ENCODE results near the gene FIBCD1.

The FIBCD1 gene

DNA sequence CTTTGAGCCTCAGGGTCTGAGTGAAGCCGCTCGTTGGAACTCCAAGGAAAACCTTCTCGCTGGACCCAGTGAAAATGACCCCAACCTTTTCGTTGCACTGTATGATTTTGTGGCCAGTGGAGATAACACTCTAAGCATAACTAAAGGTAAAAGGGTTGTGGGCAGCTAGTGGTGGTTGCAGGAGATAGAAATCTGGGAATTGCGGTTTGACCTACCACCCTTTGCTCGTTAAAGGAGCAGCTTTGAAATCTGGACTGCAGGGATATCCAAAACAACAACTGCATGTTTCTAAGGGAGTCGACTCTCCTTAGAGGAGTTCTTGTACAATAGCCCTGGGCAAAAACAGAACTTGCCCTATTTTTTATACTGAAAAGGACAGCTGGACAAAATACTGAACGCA lies 85.0 kb downstream of the FIBCD1 start:
- DNase-seq (ENCODE audit: insufficient read length, low spot score) (no peak), FAIRE-seq (no peak)
- TF ChIP-seq, protein P1, sequence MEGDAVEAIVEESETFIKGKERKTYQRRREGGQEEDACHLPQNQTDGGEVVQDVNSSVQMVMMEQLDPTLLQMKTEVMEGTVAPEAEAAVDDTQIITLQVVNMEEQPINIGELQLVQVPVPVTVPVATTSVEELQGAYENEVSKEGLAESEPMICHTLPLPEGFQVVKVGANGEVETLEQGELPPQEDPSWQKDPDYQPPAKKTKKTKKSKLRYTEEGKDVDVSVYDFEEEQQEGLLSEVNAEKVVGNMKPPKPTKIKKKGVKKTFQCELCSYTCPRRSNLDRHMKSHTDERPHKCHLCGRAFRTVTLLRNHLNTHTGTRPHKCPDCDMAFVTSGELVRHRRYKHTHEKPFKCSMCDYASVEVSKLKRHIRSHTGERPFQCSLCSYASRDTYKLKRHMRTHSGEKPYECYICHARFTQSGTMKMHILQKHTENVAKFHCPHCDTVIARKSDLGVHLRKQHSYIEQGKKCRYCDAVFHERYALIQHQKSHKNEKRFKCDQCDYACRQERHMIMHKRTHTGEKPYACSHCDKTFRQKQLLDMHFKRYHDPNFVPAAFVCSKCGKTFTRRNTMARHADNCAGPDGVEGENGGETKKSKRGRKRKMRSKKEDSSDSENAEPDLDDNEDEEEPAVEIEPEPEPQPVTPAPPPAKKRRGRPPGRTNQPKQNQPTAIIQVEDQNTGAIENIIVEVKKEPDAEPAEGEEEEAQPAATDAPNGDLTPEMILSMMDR (IDR thresholded peaks at IDR 0.05; ENCODE audit: insufficient read depth, missing control alignments), result no peak

DNA sequence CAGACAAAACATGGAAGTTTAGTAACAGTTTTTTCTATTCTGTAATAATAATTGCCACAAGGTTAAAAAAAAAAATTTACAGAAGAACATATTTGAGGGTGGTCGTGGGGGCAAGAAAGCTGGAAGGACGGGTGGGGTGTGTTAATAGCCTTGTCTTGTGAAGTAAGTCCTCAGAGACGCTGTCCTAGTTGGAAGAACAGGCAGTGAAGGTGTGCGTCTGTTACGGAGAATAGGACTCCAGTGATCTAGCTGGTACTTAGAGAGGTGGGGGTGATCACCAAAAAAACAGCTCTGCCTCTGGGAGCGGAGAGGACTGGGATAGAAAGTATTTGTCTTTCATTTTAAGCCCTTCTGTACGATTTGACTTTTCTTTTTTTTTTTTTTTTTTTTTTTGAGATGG lies 86.2 kb downstream of the FIBCD1 start:
- FAIRE-seq (no peak), DNase-seq (ENCODE audit: insufficient read length, low spot score) (no peak)
- TF ChIP-seq, protein P1 (IDR thresholded peaks at IDR 0.05; ENCODE audit: insufficient read depth, missing control alignments), result no peak
